ACHN (cell line): ENCODE results near the gene PLEKHG4B.
"Not testable (repeated sequence)": the region's sequence is repeated elsewhere in the genome, so short reads cannot be mapped to it uniquely, and the experiment has no call there.

Experiments used
- DNase-seq: peaks from one replicate; pipeline ENCODE4 v3.0.0-alpha.2; 2015
- in situ Hi-C: cut with HindIII; loops from 2 replicates; pipeline ENCODE4 v1.10.0; 2017; ENCODE audit warnings: low sequenced_read_pairs, low pct_ligation_motif_present, low pct_unique_long_range_greater_than_20kb

PLEKHG4B gene

DNA sequence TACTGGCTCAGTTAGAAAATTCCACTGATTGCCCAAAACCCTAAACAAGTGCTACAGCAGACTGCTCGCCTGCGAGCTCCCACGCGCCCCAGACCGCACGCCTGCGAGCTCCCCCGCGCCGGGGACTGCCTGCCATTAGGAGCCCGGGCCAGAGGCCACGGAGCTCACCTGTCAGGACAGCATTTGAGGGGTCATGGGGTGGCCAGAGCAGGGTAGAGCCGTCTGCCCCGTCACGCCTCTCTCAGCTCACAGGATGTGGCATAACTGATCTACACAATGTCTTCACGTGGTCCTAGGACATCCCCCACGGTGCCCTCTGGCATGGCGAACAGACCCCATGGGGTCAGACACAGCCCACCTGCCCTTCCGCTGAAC is 70.2 kb downstream of the PLEKHG4B start:
- in situ Hi-C loops, result no loop called here
- no peak for DNase-seq

DNA sequence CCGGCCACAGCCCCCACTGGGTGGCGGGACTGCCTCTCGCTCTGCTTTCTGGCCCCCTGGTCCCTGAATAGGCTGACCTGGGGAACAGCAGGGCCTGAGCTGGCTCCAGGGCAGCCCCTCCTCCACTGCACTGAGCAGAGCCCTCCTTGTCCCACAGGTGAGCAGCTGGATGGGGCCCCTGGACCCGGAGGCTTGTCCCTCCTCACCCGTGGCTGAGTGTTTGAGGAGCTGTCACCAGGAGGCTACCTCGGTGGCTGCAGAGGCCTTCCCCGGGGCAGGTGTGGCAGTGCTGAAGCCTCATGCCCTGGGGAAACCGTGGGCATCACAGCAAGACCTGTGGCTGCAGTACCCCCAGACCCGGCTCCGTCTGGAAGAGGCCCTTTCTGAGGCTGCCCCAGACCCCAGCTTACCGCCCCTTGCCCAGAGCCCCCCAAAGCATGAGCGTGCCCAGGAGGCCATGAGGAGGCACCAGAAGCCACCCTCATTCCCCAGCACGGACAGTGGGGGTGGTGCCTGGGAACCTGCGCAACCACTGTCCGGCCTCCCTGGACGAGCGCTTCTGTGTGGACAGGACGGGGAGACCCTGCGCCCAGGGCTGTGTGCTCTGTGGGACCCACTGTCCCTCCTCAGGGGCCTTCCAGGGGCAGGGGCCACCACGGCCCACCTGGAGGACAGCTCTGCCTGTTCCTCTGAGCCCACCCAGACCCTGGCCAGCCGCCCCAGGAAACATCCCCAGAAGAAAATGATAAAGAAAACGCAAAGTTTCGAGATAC is 70.8 kb downstream of the PLEKHG4B start:
- in situ Hi-C loops, result no loop called here
- DNase-seq, result no peak

DNA sequence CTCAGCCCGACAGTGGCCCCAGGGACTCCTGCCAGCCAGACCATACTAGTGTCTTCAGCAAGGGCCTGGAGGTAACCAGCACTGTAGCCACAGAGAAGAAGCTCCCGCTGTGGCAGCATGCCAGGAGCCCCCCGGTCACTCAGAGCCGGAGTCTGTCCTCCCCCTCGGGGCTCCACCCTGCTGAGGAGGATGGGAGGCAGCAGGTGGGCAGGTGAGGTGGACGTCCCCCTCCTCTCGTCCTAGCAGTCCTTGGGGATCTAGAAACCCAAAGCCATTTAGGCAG is 71.3 kb downstream of the PLEKHG4B start:
- in situ Hi-C loops, result no loop called here
- no peak for DNase-seq

DNA sequence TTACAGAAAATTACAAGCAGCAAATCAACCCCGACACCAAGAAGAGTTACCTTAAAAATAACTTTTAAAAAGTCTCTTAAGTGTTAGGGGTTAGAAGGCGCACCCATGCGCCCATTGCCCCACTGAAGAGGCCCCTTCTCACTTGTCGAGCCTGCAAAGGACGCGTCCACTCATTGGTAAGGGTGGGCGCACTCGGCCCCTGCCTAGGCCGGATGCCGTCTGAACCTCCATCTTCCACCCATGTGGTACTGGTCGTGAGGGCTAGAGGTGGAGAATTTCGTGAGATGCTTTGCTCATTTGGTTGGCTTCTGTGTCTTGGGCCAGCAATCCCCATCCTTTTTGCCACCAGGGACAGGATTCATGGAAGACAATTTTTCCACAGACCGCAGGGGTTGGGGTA is 71.9 kb downstream of the PLEKHG4B start:
- DNase-seq, result no peak
- in situ Hi-C loops, result no loop called here

DNA sequence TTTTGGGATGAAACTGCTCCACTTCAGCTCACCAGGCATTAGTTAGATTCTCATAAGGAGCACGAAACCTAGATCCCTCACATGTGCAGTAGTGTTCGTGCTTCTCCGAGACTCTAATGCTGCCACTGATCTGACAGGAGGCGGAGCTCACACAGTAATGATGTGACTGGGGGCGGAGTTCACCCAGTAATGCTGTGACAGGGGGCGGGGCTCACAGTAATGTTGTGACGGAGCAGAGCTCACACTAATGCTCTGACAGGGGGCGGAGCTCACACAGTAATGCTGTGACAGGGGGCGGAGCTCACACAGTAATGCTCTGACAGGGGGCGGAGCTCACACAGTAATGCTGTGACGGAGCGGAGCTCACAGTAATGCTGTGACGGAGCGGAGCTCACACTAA is 72.3 kb downstream of the PLEKHG4B start:
- in situ Hi-C loops, result no loop called here
- no peak for DNase-seq

DNA sequence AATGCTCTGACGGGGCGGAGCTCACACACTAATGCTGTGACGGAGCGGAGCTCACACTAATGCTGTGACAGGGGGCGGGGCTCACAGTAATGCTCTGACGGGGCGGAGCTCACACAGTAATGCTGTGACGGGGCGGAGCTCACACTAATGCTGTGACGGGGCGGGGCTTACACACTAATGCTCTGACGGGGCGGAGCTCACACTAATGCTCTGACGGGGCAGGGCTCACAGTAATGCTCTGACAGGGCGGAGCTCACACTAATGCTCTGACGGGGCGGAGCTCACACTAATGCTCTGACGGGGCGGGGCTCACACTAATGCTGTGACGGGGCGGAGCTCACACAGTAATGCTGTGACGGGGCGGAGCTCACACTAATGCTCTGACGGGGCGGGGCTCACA is 72.8 kb downstream of the PLEKHG4B start:
- in situ Hi-C loops, DNase-seq: not testable (repeated sequence)

DNA sequence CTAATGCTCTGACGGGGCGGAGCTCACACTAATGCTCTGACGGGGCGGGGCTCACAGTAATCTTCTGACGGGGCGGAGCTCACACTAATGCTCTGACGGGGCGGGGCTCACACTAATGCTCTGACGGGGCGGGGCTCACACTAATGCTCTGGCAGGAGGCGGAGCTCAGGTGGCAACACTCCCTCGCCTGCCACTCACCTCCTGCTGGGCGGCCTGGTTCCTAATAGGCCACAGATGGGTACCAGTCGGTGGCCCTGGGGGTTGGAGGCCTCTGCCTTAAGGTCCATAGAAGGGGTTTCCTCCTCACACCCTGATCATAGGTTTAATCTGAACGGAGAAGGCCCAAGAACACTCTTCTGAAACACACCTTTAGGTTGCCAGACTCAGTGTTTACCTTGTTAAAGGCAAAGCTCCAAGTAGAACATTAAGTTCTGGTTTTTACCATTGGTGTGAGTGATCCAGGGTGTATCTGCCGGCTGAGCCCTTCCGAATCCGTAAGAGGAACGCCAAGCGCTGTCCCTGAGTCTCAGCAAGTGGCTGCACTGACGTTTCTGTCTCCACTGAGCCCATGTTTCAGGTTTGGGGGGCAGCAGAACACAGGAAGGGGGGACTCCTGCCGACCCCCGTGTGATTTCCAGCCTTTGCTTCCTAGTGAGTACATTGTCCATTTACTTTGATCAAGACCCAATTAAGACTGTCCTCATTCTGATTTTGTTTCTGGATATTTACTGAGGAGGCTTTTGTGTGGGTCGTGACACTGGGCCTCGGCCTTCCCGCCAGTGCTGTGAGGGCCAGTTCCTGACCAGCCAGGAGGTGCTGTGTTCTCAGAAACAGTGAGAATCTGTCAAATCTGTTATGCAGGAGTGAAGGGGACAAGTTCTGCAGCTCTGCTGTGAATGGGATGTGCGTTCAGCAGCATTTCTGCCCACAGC is 74.7 kb downstream of the PLEKHG4B start:
- in situ Hi-C loops, result no loop called here

DNA sequence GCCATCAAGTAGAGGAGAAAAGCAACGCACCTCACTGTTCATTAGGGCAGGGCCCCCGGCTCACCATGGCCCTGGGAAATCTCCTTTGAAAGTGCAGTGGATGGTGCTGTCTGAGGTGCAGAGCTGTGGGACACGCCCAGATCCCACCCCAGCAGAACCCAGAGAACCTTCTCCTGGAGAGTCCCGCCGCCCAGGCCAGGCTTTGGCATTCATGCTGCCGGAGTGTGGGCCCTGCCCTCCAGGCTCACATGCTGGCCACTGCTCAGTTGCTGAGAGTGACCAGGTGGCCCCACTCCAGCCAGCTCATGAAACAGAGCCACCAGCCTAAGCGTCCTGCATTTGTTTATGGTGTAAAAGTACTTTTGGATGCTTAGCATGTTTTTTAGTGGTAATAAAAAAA is 75.5 kb downstream of the PLEKHG4B start:
- in situ Hi-C loops, result no loop called here
- DNase-seq, result no peak

More for the DNA sequence above, 74.7 kb downstream of the PLEKHG4B start:
- DNase-seq, result no peak

DNA sequence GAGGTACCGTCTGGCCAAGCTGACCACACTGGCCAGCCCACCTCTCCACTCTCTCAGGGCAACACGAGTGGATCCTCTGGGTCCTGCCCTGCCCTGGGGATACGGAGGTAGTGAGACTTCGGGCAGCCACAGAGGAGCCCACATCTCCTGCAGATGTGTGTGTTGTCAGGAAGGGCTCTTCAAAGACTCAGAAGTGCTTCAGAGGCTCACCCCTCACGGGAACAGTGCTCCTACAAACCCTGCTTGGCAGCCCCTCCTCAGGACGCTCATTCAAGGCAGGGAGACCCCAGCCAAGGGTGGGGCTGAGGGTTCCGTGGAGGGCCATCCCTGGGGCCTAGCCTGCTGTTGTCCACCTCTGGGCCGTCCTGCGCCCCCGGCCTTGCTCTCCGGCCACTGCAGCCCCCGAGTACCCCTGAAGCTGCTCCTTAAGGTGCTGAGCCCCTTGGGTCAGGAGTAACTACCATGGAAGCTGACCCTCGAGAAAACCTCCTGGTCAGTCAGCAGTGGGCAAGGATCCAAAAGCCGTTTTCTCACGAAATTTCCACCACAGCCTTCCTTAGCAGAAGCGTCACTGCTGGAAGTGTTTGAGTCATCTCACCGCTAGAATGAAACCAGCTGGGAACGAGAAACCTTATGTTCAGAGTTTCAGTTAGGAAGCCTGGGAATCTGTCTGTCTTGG is 76.2 kb downstream of the PLEKHG4B start:
- peak; percentile 88 for DNase-seq
- in situ Hi-C loops, result no loop called here

DNA sequence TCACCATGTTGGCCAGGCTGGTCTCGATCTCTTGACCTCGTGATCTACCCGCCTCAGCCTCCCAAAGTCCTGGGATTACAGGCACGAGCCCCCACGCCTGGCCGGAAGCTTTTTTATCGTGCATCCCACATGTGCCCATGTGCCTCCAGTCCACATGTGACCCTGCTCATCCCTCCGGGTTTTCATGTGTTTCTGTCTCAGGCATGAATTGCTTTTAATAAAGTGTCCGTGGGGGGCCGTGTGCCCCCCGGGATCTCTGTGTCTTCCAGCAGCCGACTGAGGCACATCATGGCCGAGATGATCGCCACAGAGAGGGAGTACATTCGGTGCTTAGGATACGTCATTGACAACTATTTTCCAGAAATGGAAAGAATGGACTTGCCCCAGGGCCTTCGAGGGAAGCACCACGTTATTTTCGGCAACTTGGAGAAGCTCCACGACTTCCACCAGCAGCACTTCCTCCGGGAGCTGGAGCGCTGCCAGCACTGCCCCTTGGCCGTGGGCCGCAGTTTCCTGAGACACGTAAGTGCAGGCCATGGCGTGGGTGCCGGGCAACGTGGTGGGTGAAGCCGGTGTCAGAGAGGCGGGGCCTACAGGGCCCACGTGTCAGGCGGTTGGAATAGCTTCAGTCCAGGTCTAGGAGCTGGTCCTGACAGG is 77.2 kb downstream of the PLEKHG4B start:
- DNase-seq, result no peak
- in situ Hi-C loops, result no loop called here

DNA sequence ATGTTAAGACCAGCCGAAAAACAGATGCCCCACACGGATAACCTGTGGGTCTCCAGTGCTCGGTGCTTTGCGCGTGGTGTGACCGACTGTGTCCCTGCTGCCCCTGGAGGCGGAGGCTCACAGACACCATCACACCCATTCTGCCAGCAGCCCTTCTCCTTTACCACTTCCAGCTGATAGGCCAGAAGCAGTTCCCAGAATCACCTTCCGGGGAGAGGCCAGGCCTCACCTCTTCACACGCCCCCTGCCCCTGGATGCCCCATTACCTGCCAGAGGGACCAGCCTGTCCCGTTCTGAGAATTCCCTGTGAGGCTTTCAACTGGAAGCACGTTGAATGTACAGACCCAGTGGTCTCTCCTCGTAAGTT is 77.7 kb downstream of the PLEKHG4B start:
- in situ Hi-C loops, result no loop called here
- no peak for DNase-seq

DNA sequence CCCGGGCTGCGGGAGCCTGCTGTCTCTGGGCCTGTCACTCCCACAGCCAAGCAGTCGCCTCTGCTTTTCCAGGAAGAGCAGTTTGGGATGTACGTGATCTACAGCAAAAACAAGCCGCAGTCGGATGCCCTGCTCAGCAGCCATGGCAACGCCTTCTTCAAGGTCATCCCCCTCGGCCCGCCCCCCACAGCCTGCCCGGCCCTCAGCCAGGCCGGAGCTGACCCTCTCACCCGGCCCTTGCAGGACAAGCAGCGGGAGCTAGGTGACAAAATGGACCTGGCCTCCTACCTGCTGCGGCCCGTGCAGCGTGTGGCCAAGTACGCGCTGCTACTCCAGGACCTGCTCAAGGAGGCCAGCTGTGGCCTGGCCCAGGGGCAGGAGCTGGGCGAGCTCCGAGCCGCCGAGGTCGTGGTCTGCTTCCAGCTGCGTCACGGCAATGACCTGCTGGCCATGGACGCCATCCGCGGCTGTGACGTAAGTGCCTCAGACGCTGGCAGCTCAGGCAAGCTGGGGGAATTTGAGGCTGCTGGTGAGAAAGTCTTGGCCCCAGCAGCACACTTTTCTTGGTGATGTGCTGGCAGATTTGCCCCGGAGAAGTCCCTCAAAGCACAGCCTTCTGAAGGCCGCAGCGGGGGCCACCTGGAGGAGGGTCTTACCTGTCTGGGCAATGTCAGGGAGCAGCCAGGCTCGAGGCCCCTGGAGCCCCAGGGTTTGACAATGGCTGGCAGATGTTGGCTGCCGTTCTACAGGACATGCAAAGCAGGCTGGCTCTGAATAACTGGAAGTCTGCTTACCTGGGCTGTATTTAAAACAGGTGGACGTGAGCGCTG is 79.2 kb downstream of the PLEKHG4B start:
- DNase-seq, result no peak
- in situ Hi-C loops, result no loop called here

DNA sequence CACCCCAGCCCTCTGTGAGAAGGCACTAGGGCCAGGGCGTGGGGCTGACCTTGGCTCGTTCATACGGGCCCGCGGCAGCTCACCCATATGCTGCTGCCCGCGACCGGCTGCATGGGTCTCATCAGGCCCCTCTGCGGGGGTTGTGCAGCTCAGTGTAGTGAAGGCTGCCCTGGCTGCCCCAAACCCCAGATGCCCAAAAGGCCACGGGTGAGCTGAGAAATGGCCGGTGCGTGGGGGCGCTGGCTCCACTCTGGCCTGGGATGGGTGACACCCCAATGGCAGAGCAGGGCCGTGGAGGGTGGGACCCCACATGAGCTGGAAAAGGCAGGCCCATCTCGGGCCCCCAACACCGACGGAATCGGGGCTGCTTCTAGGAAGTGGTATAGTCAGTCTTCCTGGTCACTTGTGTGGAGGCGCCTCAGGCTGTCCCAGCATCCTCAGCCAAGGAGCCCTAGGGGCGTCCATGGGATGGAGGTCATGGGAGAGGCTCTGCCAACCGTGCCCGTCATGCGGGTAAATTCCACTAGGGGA is 79.9 kb downstream of the PLEKHG4B start:
- no peak for DNase-seq
- in situ Hi-C loops, result no loop called here

DNA sequence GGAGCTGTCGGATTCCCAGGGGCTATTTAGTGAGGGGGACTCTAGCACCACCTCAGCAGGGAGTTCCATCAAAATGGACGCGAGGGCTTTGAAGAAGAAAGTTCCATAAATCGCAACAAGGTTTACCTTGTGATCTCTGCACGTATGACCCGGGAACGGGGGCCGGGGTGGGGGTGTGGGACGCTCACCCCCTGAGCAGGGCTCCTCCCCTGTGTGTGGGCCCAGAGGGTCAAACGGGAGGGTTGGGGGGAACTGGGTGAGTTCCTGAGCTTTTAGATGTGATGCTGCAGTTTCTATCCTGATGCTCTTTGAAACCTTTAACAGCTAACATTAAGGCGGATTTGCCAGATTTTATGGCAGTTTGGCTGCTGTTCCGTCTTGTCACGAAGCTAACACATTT is 80.5 kb downstream of the PLEKHG4B start:
- in situ Hi-C loops, result no loop called here
- no peak for DNase-seq

DNA sequence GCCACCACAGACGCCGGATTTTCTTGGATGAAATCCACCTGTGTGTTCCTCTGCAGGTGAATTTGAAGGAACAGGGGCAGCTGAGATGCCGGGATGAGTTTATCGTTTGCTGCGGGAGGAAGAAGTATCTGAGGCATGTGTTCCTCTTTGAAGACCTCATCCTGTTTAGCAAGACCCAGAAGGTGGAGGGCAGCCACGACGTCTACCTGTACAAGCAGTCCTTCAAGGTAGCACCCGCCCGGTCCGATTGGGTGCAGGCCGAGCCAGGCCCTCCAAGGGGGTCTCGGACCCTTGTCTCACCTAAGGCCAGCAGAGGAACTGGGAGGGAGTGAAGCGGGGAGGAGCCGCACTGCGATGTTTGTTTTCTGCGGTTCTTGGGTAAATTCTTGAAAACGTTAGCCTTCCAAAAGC is 80.9 kb downstream of the PLEKHG4B start:
- in situ Hi-C loops, result no loop called here
- no peak for DNase-seq

DNA sequence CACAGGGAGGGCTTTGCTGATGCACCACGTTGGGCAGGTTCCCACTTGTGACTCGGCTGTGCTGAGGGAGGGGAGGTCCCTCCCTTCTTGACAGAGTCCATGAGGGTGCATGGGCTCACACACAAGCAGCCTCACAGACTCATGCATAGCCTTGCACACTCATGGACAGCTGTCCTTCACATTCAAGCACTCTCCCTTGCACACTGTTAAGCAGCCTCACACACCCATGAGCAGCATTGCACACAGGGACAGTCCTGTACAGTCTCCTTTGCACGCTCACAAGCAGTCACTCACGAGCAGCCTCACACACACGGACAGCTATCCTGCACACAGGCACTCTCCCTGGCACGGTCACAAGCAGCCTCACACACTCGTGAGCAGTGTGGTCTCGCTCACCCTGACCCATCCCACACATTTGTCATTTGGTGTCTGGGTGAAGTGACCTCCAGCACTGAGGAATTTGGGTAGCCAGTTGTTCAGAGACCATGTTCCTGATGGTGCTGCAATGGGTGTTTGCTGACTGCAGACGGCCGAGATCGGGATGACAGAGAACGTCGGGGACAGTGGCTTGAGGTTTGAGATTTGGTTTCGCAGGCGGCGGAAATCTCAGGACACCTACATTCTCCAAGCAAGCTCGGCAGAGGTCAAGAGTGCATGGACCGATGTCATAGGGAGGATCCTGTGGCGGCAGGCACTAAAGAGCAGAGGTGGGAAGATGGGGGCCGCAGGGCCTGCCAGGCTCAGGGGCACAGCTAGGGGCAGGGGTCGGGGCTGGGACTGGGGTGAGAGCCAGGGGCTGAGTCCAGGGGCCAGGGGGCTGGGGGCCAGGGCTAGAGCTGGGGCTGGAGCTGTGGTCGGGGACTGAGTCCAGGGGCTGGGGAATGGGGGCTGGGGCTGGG is 81.7 kb downstream of the PLEKHG4B start:
- no peak for DNase-seq
- in situ Hi-C loops, result no loop called here

DNA sequence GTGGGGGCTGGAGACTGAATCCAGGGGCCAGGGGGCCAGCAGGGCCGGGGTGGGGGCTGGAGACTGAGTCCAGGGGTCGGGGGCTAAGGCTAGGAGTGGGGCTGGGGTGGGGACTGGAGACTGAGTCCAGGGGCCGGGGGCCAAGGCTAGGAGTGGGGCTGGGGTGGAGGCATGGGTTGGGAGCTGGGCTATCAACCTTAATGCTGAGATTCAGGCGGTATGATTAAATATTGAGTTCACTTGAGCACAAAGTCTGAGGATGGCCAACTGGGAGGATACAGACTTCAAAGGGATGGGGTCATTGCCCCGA is 82.3 kb downstream of the PLEKHG4B start:
- in situ Hi-C loops, result no loop called here
- DNase-seq, result no peak
